GM06990 (cell line): ENCODE results near the gene NEDD4L.
"Not testable (repeated sequence)": the region's sequence is repeated elsewhere in the genome, so short reads cannot be mapped to it uniquely, and the experiment has no call there.

Source experiments
- DNase-seq: peaks from one replicate; pipeline ENCODE4 v3.0.0-alpha.2; 2011; ENCODE audit not compliant: insufficient read length; ENCODE audit errors: extremely low read depth
- H3K27me3 ChIP-seq: replicated peaks from 2 replicates; pipeline ENCODE4 v1.6.0; 2011; ENCODE audit warnings: low read length; ENCODE audit not compliant: control insufficient read depth, insufficient read depth
- H3K36me3 ChIP-seq: 2 replicates; pipeline ENCODE4 v1.5.1; 2011; ENCODE audit warnings: low read length; ENCODE audit not compliant: control insufficient read depth, insufficient read depth
- H3K4me3 ChIP-seq: replicated peaks from 2 replicates; pipeline ENCODE4 v1.5.1; 2011; ENCODE audit warnings: low read depth, mild to moderate bottlenecking, control low read depth, low read length
- CTCF ChIP-seq: IDR thresholded peaks from 2 replicates; pipeline ENCODE4 v1.5.1; 2011; ENCODE audit warnings: low read length, control low read depth, mild to moderate bottlenecking, inconsistent platforms; ENCODE audit not compliant: insufficient read depth, poor library complexity, severe bottlenecking

NEDD4L gene

GRCh38 chr18:58043491-58044369, at the start of gene NEDD4L:
Gene NEDD4L, plus strand, starts transcription at chr18:58044226. Its CDS starts 435 bp downstream, at chr18:58044661.
- Histone ChIP-seq H3K36me3 (no peaks in the 10 kb centered on the region), H3K4me3 (peak within 1 kb of the TSS; percentile 88)

GRCh38 chr18:57995331-57995730, 48.7 kb upstream of the NEDD4L start:
- no peak for DNase-seq
- Histone ChIP-seq H3K4me3 (no peak overlapping the region), H3K36me3 (no peaks in the 10 kb centered on the region), H3K27me3 (peaks cover 1% of the 10 kb centered on the region; the same call in 1 of the 2 replicates)
- TF ChIP-seq CTCF, result no peak

More at GRCh38 chr18:58043491-58044369, at the start of gene NEDD4L:
- peak; percentile 93 for TF ChIP-seq CTCF
- no peaks in the 10 kb centered on the region for H3K27me3 ChIP-seq
- peak; percentile 88 for DNase-seq

- H3K4me3 ChIP-seq, DNase-seq, H3K36me3 ChIP-seq, H3K27me3 ChIP-seq: not testable (repeated sequence)
Observed at GRCh38 chr18:57996894-57997293, 47.1 kb upstream of the NEDD4L start.

GRCh38 chr18:57997820-57998219, 46.2 kb upstream of the NEDD4L start:
- H3K27me3 ChIP-seq, result peaks cover 1% of the 10 kb centered on the region; the same call in 1 of the 2 replicates
- DNase-seq, result no peak
- H3K4me3 ChIP-seq, result no peak overlapping the region
- no peaks in the 10 kb centered on the region for H3K36me3 ChIP-seq
- TF ChIP-seq CTCF, result no peak

GRCh38 chr18:57998461-57998860, 45.6 kb upstream of the NEDD4L start:
- Histone ChIP-seq H3K27me3 (peaks cover 1% of the 10 kb centered on the region; the same call in 1 of the 2 replicates), H3K36me3 (no peaks in the 10 kb centered on the region), H3K4me3 (no peak overlapping the region)
- no peak for DNase-seq
- TF ChIP-seq CTCF, result no peak

- Histone ChIP-seq H3K4me3 (no peak overlapping the region), H3K27me3 (no peaks in the 10 kb centered on the region; the same call in 1 of the 2 replicates), H3K36me3 (no peaks in the 10 kb centered on the region)
- no peak for DNase-seq
- TF ChIP-seq CTCF, result no peak
Observed at GRCh38 chr18:58004317-58004716, 39.7 kb upstream of the NEDD4L start.
